GM18498 (cell line): ENCODE results near the gene NDEL1.

Experiments
- ATAC-seq: cut with Tn5 transposase; IDR thresholded peaks from one replicate; pipeline ENCODE4 v1.9.1; 2021; ENCODE audit warnings: mild to moderate bottlenecking, moderate library complexity; ENCODE audit not compliant: unreplicated experiment

NDEL1 gene

DNA sequence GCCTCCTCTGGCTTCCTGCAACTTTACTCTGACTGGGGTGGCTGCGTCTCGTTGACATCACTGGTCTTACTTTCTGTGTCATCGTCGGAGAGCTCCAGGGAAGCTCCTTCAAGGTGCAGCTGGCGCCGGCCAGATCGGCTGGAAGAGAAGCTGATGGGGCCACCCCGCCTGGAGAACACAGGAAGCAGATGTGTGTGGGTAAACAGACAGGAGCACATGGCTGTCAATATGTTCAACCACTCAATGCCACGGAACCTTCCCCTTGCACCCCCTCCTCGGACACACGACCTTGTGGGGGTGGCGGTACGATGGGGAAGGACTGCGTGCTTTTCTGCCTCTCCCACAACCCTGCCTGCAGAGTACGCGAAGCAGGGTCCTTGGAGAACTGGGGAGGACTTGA is 40.1 kb downstream of the NDEL1 start:
- no peak for ATAC-seq

DNA sequence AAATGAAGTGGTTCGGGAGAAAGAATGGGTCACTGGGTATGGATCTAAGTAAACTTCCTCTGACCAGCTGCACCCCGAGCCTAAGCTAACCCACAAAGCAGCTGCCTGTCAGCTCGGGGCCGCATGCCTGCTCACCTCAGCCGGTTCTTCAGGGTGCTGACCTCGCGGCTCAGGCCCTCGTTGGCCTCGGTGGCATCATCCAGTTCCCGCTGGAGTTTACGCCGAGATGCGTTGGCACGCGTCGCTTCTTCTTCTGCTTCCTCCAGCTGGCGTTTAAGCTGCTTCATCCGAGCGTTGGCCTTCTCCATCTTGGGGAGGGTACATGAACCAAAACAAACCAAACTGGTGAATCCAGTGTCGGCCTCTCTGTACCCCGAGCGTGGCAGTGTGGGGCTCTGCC is 41.1 kb downstream of the NDEL1 start:
- ATAC-seq, result no peak

DNA sequence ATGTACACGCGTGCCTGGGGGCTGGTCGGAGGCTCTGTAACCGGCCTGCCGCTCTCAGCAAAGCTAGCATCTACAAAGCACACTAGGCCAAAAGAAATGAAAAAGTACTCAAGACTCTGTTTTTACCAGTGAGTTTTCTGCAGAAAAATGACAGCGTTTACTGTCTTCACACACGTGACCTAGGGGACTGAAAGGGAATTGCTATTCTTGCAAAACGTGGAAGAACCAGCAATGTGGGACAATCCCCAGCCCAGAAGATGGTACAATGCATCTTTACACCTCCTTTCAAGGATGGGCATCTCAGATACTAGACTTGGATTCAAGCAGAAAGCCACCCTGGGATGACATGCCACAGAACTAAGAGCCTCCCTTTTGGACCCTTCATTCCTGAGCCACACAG is 41.5 kb downstream of the NDEL1 start:
- no peak for ATAC-seq

- ATAC-seq, result no peak
Measured at GRCh38 chr17:8477715-8478441, 42.2 kb downstream of the NDEL1 start.

- ATAC-seq, result no peak
Measured at GRCh38 chr17:8479431-8479947, 43.8 kb downstream of the NDEL1 start.

- no peak for ATAC-seq
Measured at GRCh38 chr17:8480011-8480976, 44.6 kb downstream of the NDEL1 start.

- ATAC-seq, result no peak
Measured at GRCh38 chr17:8481089-8481488, 45.4 kb downstream of the NDEL1 start.

GRCh38 chr17:8481703-8482102 is 46.0 kb downstream of the NDEL1 start:
- no peak for ATAC-seq

DNA sequence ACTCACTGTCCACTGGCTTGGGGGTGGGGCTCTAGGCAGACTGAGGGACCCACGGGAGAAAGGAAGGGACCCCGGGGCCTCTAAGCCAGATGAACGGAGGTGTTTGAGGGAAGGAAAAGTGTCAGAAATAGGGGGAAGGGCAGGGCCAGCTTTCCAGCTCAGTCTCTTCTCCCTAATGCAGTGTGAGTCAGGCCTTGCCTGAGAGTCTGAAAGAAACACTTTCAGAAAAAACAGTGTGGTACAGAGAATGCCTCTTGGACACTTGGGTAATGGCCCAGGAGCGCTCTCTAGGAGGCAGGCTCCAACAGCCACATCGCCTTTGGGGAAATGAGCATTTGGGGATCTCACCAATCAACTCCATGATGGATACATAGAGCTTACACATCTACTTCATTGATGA is 46.9 kb downstream of the NDEL1 start:
- no peak for ATAC-seq

DNA sequence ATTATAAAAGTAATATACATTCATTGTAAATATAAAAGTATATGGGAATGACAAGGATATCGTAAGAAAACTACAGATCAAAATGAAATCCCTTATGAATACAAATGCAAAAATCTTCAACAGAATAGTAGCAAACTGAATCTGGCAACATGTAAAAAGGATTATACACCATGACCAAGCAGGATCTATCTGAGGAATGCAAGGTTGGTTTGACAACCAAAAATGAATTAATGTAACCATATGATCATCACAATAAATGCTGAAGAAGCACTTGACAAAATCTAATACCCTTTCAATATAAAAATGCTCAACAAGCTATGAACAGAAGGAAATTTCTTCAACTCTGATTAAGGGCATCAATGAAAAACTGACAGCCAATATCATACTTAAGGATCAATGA is 48.8 kb downstream of the NDEL1 start:
- ATAC-seq, result no peak

DNA sequence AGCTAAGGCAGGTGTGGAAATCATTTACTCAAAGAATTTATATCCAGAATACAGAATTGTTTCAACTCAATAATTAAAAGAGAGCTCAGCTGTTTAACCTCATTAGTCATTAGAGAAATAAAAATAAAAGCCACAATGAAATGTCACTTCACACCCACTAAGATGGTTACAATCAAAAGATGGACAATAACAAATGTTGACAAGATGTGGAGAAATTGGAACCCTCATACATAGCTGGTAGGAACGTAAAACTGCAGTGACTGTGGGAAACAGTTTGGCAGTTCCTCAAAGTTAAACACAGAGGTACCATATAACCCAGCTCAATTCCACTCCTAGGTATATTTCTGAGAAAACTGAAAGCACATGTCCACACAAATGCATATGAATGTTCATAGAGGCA is 49.8 kb downstream of the NDEL1 start:
- no peak for ATAC-seq

DNA sequence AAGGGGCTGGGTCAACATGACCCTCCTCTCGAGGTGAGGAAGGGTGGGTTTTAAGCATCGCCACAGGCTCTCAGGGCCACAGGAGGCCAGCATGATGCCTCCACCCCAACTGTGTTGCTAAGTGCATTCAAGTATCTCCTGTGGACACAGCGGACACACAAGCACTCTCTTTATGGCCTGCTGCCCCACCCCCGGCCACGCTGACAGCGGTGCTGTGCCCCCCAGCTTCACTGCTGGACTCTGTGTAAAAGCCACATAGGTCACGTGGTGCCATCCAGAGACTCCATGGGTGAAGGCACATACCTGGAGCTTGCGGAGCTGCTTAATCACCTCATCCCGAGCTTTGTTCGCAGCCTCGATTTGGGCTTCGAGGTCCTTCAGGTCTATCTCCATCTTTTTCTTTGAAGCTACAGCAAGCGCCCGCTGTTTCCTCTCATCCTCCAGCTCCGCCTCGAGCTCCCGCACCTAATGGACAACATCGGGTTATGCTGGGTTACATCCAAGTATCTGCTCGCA is 51.5 kb downstream of the NDEL1 start:
- ATAC-seq, result no peak

GRCh38 chr17:8487743-8488142 is 52.1 kb downstream of the NDEL1 start:
- no peak for ATAC-seq

DNA sequence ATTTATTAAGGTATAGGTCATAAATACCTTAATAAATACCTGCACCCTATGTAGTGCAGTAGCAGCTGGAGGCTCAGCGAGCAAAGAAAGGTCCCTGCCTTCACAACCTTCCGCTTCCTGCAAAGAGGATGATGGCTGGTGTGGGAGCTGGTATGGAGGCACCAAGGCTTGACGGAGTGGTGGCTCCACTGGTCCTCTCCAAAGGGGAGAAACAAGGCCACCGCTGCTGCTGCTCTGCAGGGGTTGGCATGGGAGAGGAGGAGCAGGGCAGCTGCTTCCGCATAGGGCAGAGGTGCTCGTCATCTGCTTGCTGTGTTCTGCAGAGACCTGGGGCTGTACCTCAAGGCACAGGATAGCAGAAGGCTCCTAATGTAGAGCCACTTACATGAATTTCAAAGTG is 52.8 kb downstream of the NDEL1 start:
- ATAC-seq, result no peak

- ATAC-seq, result no peak
Measured at GRCh38 chr17:8488901-8489300, 53.2 kb downstream of the NDEL1 start.

GRCh38 chr17:8489841-8490240 is 54.2 kb downstream of the NDEL1 start:
- no peak for ATAC-seq

GRCh38 chr17:8490256-8491023 is 54.8 kb downstream of the NDEL1 start:
- no peak for ATAC-seq

DNA sequence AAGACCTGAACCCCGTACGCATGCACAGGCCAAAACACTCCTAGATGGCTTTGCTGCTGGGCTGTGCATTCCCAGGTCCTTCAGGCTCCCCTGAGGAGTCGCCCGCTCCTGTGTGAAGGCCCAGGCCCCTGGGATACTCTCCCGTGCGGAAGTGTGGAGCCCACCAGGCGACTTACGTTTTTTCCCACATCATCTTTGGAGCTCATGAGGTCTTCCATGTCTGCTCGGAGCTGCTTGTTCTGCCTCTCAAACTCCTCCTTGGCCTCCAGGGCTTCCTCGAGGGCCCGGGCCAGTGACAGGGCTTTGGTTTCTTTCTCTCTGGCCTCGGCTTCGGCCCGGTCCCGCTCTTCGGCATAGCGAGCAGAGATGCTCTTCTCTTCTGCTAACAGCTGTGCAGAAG is 56.4 kb downstream of the NDEL1 start:
- no peak for ATAC-seq

DNA sequence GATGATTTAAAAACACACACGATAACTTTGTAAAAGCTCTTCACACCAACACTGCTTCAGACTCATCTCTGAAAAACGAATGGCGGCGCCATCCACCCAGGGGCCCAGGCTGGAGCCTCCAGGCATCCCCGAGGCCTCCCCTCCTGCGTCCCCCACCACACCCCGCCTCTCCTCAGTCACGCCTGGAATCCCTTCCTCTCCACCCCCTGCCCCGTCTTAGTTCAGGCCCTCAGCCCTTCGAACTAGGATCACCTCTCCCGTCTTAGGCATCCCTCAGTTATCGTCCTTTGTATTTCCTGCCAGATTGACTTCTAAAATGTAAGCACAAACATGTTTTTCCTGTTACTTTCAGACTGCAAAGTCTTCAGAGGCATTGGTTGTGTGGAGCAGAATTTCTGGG is 58.3 kb downstream of the NDEL1 start:
- ATAC-seq, result no peak

- no peak for ATAC-seq
Measured at GRCh38 chr17:8494506-8495111, 58.9 kb downstream of the NDEL1 start.

DNA sequence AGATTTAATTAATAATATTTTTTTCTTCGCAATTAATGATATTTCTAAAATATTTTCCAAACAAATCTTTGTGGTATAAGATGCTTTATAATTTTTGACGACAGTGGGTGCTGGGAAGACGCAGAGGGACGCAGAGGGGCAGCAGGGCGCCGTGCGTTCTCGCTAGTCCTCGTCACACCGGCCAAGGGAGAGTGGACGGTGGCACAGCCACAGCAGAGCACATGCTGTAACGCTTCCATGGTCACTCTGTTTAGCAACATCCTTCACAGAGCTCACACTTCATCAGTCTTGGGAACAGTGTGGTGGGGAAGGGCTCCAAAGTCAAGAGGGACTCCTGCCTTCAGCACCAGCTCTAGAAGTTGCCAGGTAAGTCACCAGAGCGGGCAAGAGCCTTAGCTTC is 60.4 kb downstream of the NDEL1 start:
- no peak for ATAC-seq
